Upper lobe of right lung (tissue), 1 donor: ENCODE measurements around the gene JAK3. TPM values are rescaled to one million over a fixed set of nuclear protein-coding genes. Genes with fewer than 3 reads are reported as not detected.

Experiments used
- ATAC-seq: fragments of 200-7000 bp; cut with Tn5 transposase; one replicate; pipeline ENCODE4 v1.9.1; 2020; ENCODE audit warnings: mild to moderate bottlenecking, moderate library complexity
- DNase-seq: peaks from one replicate; pipeline ENCODE4 v3.0.0-alpha.2; 2020
- H3K27ac ChIP-seq: fragments of 200-600 bp; one replicate; pipeline ENCODE4 v1.8.0; 2022
- H3K27me3 ChIP-seq: fragments of 200-600 bp; one replicate; pipeline ENCODE4 v1.8.0; 2022; ENCODE audit warnings: mild to moderate bottlenecking
- H3K36me3 ChIP-seq: fragments of 200-600 bp; one replicate; pipeline ENCODE4 v1.8.0; 2022
- H3K4me1 ChIP-seq: fragments of 200-600 bp; one replicate; pipeline ENCODE4 v1.8.0; 2022
- H3K4me3 ChIP-seq: fragments of 200-600 bp; one replicate; pipeline ENCODE4 v1.8.0; 2022; ENCODE audit warnings: mild to moderate bottlenecking
- H3K9me3 ChIP-seq: fragments of 200-600 bp; one replicate; pipeline ENCODE4 v1.8.0; 2022
- intact Hi-C: fragments of 100-400 bp; cut with DNase I; formaldehyde crosslinking; loops from one replicate; pipeline ENCODE4 v1.11.0; 2022
- total RNA-seq: library from RNA; stranded (reverse); fragmentation: NEBNext Ultra II Directional; extraction: Animal tissue kit (Norgen Biotek cat#: 25700); gene quantifications from one replicate; pipeline ENCODE4 v1.2.1, GENCODE V29; 2021
- TF ChIP-seq, protein P1 (sequence below): fragments of 200-600 bp; IDR thresholded peaks from one replicate; pipeline ENCODE4 v1.8.0; 2022; ENCODE audit warnings: antibody characterized with exemption
- donor health status: DM: no; HTN: yes; CAD: no; lungs with severe emphysema.

Gene JAK3
- total RNA-seq, 1 donor from 2014 or later, result 15.1 TPM

- TF ChIP-seq, protein P1, sequence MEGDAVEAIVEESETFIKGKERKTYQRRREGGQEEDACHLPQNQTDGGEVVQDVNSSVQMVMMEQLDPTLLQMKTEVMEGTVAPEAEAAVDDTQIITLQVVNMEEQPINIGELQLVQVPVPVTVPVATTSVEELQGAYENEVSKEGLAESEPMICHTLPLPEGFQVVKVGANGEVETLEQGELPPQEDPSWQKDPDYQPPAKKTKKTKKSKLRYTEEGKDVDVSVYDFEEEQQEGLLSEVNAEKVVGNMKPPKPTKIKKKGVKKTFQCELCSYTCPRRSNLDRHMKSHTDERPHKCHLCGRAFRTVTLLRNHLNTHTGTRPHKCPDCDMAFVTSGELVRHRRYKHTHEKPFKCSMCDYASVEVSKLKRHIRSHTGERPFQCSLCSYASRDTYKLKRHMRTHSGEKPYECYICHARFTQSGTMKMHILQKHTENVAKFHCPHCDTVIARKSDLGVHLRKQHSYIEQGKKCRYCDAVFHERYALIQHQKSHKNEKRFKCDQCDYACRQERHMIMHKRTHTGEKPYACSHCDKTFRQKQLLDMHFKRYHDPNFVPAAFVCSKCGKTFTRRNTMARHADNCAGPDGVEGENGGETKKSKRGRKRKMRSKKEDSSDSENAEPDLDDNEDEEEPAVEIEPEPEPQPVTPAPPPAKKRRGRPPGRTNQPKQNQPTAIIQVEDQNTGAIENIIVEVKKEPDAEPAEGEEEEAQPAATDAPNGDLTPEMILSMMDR, result no peak
- DNase-seq (peak; percentile 77), ATAC-seq (peak; percentile 79)
- H3K4me1 ChIP-seq, result peaks cover 16% of the 10 kb centered on the region
- H3K27ac ChIP-seq, result no peak overlapping the region
- peak overlapping the region; percentile 21 for H3K4me3 ChIP-seq
- H3K9me3 ChIP-seq, result no peaks in the 10 kb centered on the region
- intact Hi-C loops, result loop anchor here (10.0 kb wide), 1 partner anchor 121 kb away; no protein-coding TSS in a partner anchor
- H3K27me3 ChIP-seq, result peaks cover 47% of the 10 kb centered on the region
- no peaks in the 10 kb centered on the region for H3K36me3 ChIP-seq
Measured at GRCh38 chr19:17873786-17874757, 26.3 kb upstream of the JAK3 start.

GRCh38 chr19:17872251-17873001 is 24.6 kb upstream of the JAK3 start:
- Histone ChIP-seq H3K27me3 (peaks cover 47% of the 10 kb centered on the region), H3K4me3 (peak overlapping the region; percentile 4)
- intact Hi-C loops, result loop anchor here (10.0 kb wide), 1 partner anchor 122 kb away; no protein-coding TSS in a partner anchor

DNA sequence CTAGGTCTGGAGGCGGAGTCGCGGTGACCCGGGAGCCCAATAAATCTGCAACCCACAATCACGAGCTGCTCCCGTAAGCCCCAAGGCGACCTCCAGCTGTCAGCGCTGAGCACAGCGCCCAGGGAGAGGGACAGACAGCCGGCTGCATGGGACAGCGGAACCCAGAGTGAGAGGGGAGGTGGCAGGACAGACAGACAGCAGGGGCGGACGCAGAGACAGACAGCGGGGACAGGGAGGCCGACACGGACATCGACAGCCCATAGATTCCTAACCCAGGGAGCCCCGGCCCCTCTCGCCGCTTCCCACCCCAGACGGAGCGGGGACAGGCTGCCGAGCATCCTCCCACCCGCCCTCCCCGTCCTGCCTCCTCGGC is 24.1 kb upstream of the JAK3 start, which contains the start of gene SLC5A5:
Gene SLC5A5, plus strand, starts transcription at position 68 of the 373 bp plus-strand sequence. CDS start 375 bp downstream, outside the sequence.
- Histone ChIP-seq H3K36me3 (no peaks in the 10 kb centered on the region), H3K27ac (no peak within 1 kb of the TSS), H3K9me3 (no peaks in the 10 kb centered on the region), H3K27me3 (peaks cover 47% of the 10 kb centered on the region), H3K4me1 (peaks cover 16% of the 10 kb centered on the region), H3K4me3 (peak within 1 kb of the TSS; percentile 4)
- TF ChIP-seq, protein P1, result no peak
- peak; percentile 2 for ATAC-seq
- no peak for DNase-seq
- intact Hi-C loops, result loop anchor here (10.0 kb wide), 1 partner anchor 123 kb away; no protein-coding TSS in a partner anchor

More at GRCh38 chr19:17872251-17873001, 24.6 kb upstream of the JAK3 start:
- peak; percentile 13 for ATAC-seq
- TF ChIP-seq, protein P1, result no peak
- Histone ChIP-seq H3K36me3 (no peaks in the 10 kb centered on the region), H3K4me1 (peaks cover 16% of the 10 kb centered on the region), H3K9me3 (no peaks in the 10 kb centered on the region), H3K27ac (no peak overlapping the region)
- no peak for DNase-seq

- Histone ChIP-seq H3K4me3 (peak overlapping the region; percentile 4), H3K36me3 (no peaks in the 10 kb centered on the region), H3K27me3 (peaks cover 47% of the 10 kb centered on the region), H3K27ac (no peak overlapping the region), H3K4me1 (peaks cover 16% of the 10 kb centered on the region), H3K9me3 (no peaks in the 10 kb centered on the region)
- ATAC-seq (no peak), DNase-seq (no peak)
- TF ChIP-seq, protein P1, result no peak
- intact Hi-C loops, result loop anchor here (10.0 kb wide), 1 partner anchor 124 kb away; no protein-coding TSS in a partner anchor
Measured at GRCh38 chr19:17871032-17871877, 23.5 kb upstream of the JAK3 start.
